Measurements from ENCODE around the gene MED25. TPM values are rescaled to one million over a fixed set of nuclear protein-coding genes. Genes with fewer than 3 reads are reported as not detected.

The MED25 gene
- total and polyA plus RNA-seq, 5 donors, result 37.8 to 50.4 (median 41.5) TPM

DNA sequence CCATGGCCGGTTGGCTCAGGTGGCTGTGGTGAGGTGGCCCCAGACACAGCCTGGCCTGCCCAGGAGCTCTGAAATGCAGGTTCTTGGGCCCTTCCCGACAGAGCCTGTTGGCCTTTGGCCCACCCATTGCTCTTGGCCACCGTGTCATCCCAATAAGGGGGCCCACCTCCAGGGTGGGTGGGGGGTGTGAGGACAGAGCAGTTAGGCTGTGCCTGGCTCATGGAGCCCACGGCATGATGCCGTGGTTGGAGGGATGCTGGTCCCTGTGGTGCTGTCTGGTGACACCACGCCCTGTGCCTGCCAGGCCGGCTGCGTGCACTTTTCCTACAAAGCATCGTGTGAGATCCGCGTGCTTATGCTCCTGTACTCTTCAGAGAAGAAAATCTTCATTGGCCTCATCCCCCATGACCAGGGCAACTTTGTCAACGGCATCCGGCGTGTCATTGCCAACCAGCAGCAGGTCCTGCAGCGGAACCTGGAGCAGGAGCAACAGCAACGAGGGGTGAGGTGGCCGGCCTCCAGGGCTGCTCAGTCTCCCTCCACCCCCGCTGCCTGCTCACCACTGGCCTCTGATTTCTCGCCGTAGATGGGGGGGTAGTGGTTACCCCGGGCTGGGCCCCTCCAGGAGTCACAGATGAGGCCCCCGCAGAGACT lies 41.7 kb downstream of the MED25 start:
- Histone ChIP-seq H3K27me3 (ENCODE audit: control insufficient read depth, insufficient read depth) (no peaks in the 10 kb centered on the region), H3K9me3 (ENCODE audit: control insufficient read depth, low read length) (no peaks in the 10 kb centered on the region), H3K27ac (ENCODE audit: low read length) (no peak overlapping the region), H3K4me3 (ENCODE audit: low read length) (no peak overlapping the region), H3K4me1 (ENCODE audit: control insufficient read depth, insufficient read depth, low read length) (no peaks in the 10 kb centered on the region)
- 80% methylated on average over 22 of the region's 22 CpGs for WGBS
- DNase-seq (peak; percentile 18 to 61 (median 60)), ATAC-seq (no peak)
- intact Hi-C loops (cut with DNase I), result loop anchor here in 2 of 4 donors (10.0 kb wide), 2 partner anchors 45 to 175 kb away; partner anchors contain the start of genes FUZ (in 2 of the 2), MED25 (in 2 of the 2) and ADM5 (in 1 of the 2)

DNA sequence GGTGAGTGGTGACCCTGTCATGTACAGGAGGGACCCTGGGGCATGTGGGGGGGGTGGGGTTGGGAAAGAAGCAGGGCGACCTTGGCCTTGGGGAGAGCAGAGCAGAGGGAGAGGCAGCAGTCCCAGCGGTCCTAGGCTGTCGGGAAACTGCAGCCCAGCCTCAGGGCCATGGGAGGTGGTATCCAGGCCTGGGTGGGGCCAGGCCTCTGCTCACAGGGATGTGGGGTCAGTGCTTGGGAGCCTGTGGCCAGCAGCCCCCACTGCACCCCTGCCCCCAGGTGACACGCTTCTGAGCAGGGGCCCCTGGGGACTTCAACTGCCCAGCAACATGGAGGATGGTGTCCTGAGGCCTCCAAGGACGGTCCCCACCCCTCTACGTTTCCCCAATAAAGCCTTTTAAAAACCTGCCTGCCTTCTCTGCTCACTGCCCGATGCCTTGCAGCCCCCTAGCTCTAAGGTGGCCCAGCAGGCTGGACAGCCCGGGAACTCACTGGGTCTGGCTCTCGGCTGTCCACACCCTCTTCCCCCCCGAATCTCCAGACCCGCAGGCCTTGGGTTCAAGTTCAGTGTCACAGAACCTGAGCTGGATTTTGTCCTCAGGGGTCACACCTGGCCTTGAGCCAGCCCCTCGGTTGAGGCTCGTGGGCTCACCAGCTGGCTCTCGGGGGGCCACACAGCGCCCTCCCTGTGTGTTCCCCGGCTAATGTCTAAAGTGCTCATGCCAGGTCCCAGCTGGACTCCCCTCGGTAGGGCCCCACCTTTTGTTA lies 42.4 kb downstream of the MED25 start:
- no peak for ATAC-seq

DNA sequence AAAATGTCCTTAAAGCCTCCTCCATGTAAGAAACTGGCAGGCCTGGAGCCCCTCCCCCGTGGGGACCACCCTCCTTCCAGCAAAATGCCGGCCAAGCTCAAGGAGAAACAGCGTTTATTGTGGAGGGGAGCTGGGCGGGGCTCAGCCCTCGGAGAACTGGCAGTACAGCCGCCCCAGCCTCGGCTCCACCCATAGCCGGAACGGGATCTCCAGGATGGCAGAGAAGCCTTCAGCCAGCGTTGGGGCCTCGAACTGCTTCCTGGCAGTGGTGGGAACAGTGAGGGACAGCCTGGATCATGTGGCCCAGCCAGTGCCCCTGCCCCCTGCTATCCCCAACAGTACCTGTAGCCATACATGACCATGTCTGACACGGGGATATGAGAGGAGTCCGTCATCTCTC lies 43.0 kb downstream of the MED25 start:
- DNase-seq (peak; percentile 80 to 94 (median 84)), ATAC-seq (peak; percentile 26 to 27)
- H3K9me3 ChIP-seq (ENCODE audit: control insufficient read depth, low read length), result no peaks in the 10 kb centered on the region
- intact Hi-C loops (cut with DNase I), result loop anchor here in 2 of 4 donors (10.0 kb wide), 1 partner anchor 46 kb away; the partner anchor contains the start of genes FUZ (in 2 of the 2) and MED25 (in 2 of the 2)
- WGBS, result 34% methylated on average over 13 of the region's 13 CpGs
- H3K4me1 ChIP-seq (ENCODE audit: control insufficient read depth, insufficient read depth, low read length), result peaks cover 2% of the 10 kb centered on the region
- no peaks in the 10 kb centered on the region for H3K27me3 ChIP-seq (ENCODE audit: control insufficient read depth, insufficient read depth)
- H3K27ac ChIP-seq (ENCODE audit: low read length), result no peak overlapping the region
- H3K4me3 ChIP-seq (ENCODE audit: low read length), result no peak overlapping the region

More for the DNA sequence above, 42.4 kb downstream of the MED25 start:
- Histone ChIP-seq H3K9me3 (ENCODE audit: control insufficient read depth, low read length) (no peaks in the 10 kb centered on the region), H3K27me3 (ENCODE audit: control insufficient read depth, insufficient read depth) (no peaks in the 10 kb centered on the region), H3K27ac (ENCODE audit: low read length) (no peak overlapping the region), H3K4me3 (ENCODE audit: low read length) (no peak overlapping the region), H3K4me1 (ENCODE audit: control insufficient read depth, insufficient read depth, low read length) (peaks cover 2% of the 10 kb centered on the region)
- peak in 2 of 3 donors; percentile 52 to 61 for DNase-seq
- intact Hi-C loops (cut with DNase I), result loop anchor here in 2 of 4 donors (10.0 kb wide), 1 partner anchor 46 kb away; the partner anchor contains the start of genes FUZ (in 2 of the 2) and MED25 (in 2 of the 2)
- 66% methylated on average over 17 of the region's 17 CpGs for WGBS

DNA sequence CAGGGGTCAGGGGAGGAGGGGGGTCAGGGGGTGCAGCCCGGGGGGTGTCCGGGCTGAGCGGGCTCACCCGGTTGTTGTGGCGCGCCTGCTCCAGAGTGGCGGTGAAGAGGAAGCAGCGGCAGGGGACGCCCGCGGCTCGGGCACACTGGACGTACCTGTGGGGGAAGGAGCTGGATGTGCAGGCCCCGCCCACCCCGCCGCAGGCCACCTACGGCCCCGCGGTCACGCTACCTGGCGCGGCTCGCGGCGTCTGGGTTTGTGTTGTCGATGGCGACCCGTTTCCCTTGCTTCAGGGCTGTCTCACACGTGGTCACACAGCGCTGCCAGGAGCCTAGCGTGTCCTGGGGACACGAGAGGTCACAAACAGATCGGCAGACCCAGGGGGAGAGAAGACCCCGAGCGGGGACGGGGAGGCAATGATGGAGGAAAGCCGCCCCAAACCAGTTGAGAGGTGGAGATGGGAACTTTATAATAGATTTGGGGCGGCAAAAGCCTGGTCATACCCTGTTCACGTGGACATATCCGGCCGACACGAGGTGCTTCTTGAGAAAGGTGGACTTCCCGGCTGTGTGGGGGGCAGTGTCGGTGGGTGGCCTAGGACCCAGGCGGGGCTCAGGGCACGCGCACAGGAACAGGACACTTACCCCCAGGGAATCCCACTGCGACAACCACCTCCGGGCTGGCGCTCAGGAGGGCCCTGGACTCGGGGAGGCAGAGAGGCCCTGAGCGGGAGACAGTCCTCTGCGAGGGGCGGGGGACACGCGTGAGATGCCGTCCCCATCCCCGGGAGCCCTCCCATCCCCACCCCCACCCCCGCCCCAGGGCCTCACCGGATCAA lies 43.7 kb downstream of the MED25 start:
- ATAC-seq (no peak), DNase-seq (peak; percentile 14 to 73 (median 69))
- Histone ChIP-seq H3K4me3 (ENCODE audit: low read length) (no peak overlapping the region), H3K4me1 (ENCODE audit: control insufficient read depth, insufficient read depth, low read length) (peaks cover 2% of the 10 kb centered on the region), H3K27ac (ENCODE audit: low read length) (no peak overlapping the region), H3K27me3 (ENCODE audit: control insufficient read depth, insufficient read depth) (no peaks in the 10 kb centered on the region), H3K9me3 (ENCODE audit: control insufficient read depth, low read length) (no peaks in the 10 kb centered on the region)
- WGBS, result 85% methylated on average over 60 of the region's 60 CpGs
- intact Hi-C loops (cut with DNase I), result loop anchor here in 2 of 4 donors (10.0 kb wide), 1 partner anchor 47 kb away; the partner anchor contains the start of genes FUZ (in 2 of the 2) and MED25 (in 2 of the 2)

DNA sequence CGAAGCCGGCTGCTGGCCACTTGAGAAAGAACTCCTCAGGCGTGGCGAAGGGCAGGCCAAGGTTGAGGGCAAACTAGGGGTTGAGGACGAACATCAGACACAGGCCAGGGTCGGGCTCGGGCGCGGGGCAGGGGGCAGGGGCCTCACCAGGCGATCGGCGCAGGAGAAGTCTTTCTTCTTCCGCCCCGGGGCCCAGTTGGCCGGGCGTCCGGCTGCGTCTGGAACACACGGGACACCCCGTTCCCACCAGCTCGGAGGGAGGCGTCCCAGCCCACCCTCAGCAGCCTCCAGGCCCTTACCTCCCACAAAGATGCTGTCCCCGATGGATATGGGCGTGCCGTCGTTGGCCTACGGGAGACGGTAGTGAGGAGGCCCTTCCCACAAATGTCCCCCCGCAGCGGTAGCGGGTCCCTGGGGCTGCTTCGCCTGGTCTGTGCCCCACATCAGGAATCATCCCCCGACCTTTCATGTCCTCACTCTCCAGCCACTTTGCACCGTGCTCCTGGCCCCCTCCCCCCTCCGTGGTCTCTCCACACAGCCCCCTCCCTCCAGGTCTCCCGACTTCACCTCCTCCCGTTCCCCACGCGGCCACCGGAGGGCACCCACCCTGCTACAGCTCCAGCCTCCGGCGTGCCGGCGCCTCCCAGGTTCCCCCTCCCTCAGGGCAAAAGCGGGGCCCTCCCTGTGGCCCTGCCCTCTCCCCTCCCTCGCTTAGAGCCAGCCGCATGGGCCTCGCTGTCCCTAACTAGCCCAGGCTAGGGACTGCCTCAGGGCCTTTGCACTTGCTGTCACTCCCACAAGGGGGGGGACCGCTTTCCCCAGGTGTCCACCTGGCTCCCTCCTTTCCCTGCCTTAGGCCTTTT lies 44.5 kb downstream of the MED25 start:
- ATAC-seq, result no peak
- Histone ChIP-seq H3K4me1 (ENCODE audit: control insufficient read depth, insufficient read depth, low read length) (peaks cover 2% of the 10 kb centered on the region), H3K27me3 (ENCODE audit: control insufficient read depth, insufficient read depth) (no peaks in the 10 kb centered on the region), H3K4me3 (ENCODE audit: low read length) (no peak overlapping the region), H3K27ac (ENCODE audit: low read length) (no peak overlapping the region), H3K9me3 (ENCODE audit: control insufficient read depth, low read length) (no peaks in the 10 kb centered on the region)
- intact Hi-C loops (cut with DNase I), result loop anchor here in 2 of 4 donors (10.0 kb wide), 1 partner anchor 48 kb away; the partner anchor contains the start of genes FUZ (in 2 of the 2) and MED25 (in 2 of the 2)
- WGBS, result 76% methylated on average over 49 of the region's 49 CpGs
- DNase-seq, result peak; percentile 27 to 77 (median 70)

DNA sequence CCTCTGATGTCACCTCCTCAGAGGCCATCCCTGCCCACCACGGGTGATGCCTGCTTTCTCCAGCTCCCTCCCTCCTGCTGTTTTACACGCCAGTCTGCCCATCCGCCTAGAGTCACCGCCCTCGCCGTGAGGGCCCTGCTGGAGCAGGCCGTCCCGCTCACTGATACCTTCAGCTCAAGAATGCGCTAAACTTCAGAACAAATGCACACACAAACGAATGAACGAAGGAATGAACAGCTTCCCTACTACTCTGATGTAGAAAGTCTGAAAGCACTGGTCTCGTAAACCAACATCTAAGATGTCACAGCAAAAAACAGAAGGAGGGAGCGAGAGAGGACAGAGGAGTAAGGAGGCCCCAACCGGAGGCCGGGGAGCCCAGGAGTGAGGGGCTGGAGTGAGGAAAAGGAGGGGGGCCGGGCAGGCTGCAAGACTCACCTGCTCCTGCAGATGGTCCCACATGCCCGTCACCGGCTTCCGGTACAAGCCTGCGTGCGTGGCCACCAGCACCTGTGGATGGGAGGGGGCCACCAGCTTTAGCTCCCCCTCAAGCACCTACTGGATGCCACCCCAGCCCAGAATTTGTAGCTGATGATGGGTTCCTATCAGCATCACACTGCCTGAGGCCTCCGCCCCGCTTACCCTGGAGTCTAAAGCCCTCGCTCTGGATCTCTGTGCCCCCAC lies 45.3 kb downstream of the MED25 start:
- intact Hi-C loops (cut with DNase I), result loop anchor here in 2 of 4 donors (10.0 kb wide), 1 partner anchor 49 kb away; the partner anchor contains the start of genes FUZ (in 2 of the 2) and MED25 (in 2 of the 2)
- no peaks in the 10 kb centered on the region for H3K27me3 ChIP-seq (ENCODE audit: control insufficient read depth, insufficient read depth)
- ATAC-seq (no peak), DNase-seq (peak in 2 of 3 donors; percentile 22 to 40)
- H3K4me3 ChIP-seq (ENCODE audit: low read length), result no peak overlapping the region
- no peaks in the 10 kb centered on the region for H3K9me3 ChIP-seq (ENCODE audit: control insufficient read depth, low read length)
- H3K27ac ChIP-seq (ENCODE audit: low read length), result no peak overlapping the region
- H3K4me1 ChIP-seq (ENCODE audit: control insufficient read depth, insufficient read depth, low read length), result peaks cover 2% of the 10 kb centered on the region
- WGBS, result 93% methylated on average over 24 of the region's 24 CpGs

DNA sequence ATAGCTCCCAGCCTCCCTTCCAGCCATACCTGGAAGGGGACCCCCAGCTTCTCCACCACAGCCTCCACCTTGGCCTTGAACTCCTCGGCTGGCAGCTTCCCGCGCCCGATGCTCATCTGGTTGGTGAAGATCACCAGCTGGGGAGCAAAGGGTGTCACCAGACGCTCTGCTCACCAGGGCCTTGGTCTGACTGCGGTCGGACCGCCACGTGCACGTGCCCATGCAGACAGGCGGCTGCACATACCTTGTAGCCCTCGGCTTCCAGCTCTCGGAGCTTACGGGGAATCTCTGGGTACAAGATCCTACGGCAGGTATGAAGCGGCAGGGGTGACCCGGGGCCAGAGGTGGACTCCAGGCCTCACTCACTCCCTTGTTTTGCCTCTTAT lies 45.8 kb downstream of the MED25 start:
- Histone ChIP-seq H3K4me3 (ENCODE audit: low read length) (no peak overlapping the region), H3K27ac (ENCODE audit: low read length) (no peak overlapping the region), H3K4me1 (ENCODE audit: control insufficient read depth, insufficient read depth, low read length) (peaks cover 2% of the 10 kb centered on the region), H3K9me3 (ENCODE audit: control insufficient read depth, low read length) (no peaks in the 10 kb centered on the region), H3K27me3 (ENCODE audit: control insufficient read depth, insufficient read depth) (no peaks in the 10 kb centered on the region)
- ATAC-seq, result no peak
- intact Hi-C loops (cut with DNase I), result loop anchor here in 2 of 4 donors (10.0 kb wide), 1 partner anchor 49 kb away; the partner anchor contains the start of genes FUZ (in 2 of the 2) and MED25 (in 2 of the 2)
- WGBS, result 91% methylated on average over 17 of the region's 17 CpGs
- DNase-seq, result peak; percentile 23 to 62 (median 54)

DNA sequence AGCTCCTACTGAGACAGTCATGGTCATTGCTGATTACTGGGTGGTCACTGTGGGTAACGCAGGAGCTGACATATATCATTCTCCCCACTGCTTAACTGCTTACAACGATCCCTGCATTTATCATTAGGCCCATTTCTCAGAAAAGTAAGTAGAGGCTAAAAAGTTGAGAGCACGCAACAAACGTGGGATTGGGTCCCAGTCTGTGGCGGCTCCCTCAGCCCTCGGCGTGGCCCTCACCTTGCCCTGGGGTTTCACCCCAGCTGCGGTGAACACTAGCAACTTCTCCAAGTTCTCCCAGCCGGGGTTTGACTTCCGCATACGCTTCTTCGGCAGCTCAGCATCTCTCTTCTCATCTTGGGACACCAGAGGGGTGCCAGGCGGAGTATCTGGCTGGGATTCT lies 46.8 kb downstream of the MED25 start:
- ATAC-seq, result no peak
- intact Hi-C loops (cut with DNase I), result loop anchor here in 3 of 4 donors (5.0 to 10.0 kb wide), 2 partner anchors 48 to 50 kb away; partner anchors contain the start of genes MED25 (in 3 of the 3) and FUZ (in 2 of the 3)
- H3K4me3 ChIP-seq (ENCODE audit: low read length), result no peak overlapping the region
- peaks cover 2% of the 10 kb centered on the region for H3K4me1 ChIP-seq (ENCODE audit: control insufficient read depth, insufficient read depth, low read length)
- WGBS, result 89% methylated on average over 13 of the region's 13 CpGs
- peak in 1 of 3 donors; percentile 12 for DNase-seq
- no peak overlapping the region for H3K27ac ChIP-seq (ENCODE audit: low read length)
- H3K27me3 ChIP-seq (ENCODE audit: control insufficient read depth, insufficient read depth), result no peaks in the 10 kb centered on the region
- H3K9me3 ChIP-seq (ENCODE audit: control insufficient read depth, low read length), result no peaks in the 10 kb centered on the region

All from right cardiac atrium (tissue), 5 donors.